Smooth muscle cell (in vitro differentiated cells): ENCODE results near the gene TAS2R19. TPM values are rescaled to one million over a fixed set of nuclear protein-coding genes. Genes with fewer than 3 reads are reported as not detected.
"Not testable (repeated sequence)": the region's sequence is repeated elsewhere in the genome, so short reads cannot be mapped to it uniquely, and the experiment has no call there.

Source experiments
- DNase-seq: peaks from one replicate; lab custom pipeline; 2025; ENCODE audit not compliant: unreplicated experiment; lab: John Stamatoyannopoulos, UW
- H2AFZ ChIP-seq: fragments of 200-600 bp; sonication (generic); 2 replicates; pipeline ENCODE4 v1.6.0; 2016; ENCODE audit warnings: antibody characterized with exemption, low read depth, mild to moderate bottlenecking
- H3F3A ChIP-seq: fragments of 200-600 bp; sonication (generic); 2 replicates; pipeline ENCODE4 v1.6.0; 2017; ENCODE audit warnings: antibody characterized with exemption, low read depth
- H3K27ac ChIP-seq: fragments of 200-600 bp; sonication (generic); 2 replicates; pipeline ENCODE4 v1.5.1; 2016; ENCODE audit warnings: low read depth, mild to moderate bottlenecking
- H3K27me3 ChIP-seq: fragments of 200-600 bp; sonication (generic); 2 replicates; pipeline ENCODE4 v1.6.1; 2016; ENCODE audit warnings: low read depth, mild to moderate bottlenecking
- H3K36me3 ChIP-seq: fragments of 200-600 bp; sonication (generic); 2 replicates; pipeline ENCODE4 v1.5.1; 2016; ENCODE audit warnings: low read depth
- H3K4me1 ChIP-seq: fragments of 200-600 bp; sonication (generic); 2 replicates; pipeline ENCODE4 v1.5.1; 2016; ENCODE audit warnings: low read depth
- H3K4me2 ChIP-seq: fragments of 200-600 bp; sonication (generic); 2 replicates; pipeline ENCODE4 v1.6.0; 2016; ENCODE audit warnings: mild to moderate bottlenecking
- H3K4me3 ChIP-seq: fragments of 200-600 bp; sonication (generic); 2 replicates; pipeline ENCODE4 v1.5.1; 2016; ENCODE audit warnings: mild to moderate bottlenecking
- H3K79me2 ChIP-seq: fragments of 200-600 bp; sonication (generic); 2 replicates; pipeline ENCODE4 v1.6.0; 2016; ENCODE audit warnings: low read depth, mild to moderate bottlenecking
- H3K9ac ChIP-seq: fragments of 200-600 bp; sonication (generic); 2 replicates; pipeline ENCODE4 v1.6.0; 2016; ENCODE audit warnings: low read depth
- H3K9me3 ChIP-seq: fragments of 200-600 bp; sonication (generic); replicated peaks from 2 replicates; pipeline ENCODE4 v1.5.1; 2016; ENCODE audit warnings: low read depth
- H4K20me1 ChIP-seq: fragments of 200-600 bp; sonication (generic); 2 replicates; pipeline ENCODE4 v1.6.0; 2016; ENCODE audit warnings: low read depth
- CTCF ChIP-seq: fragments of 200-600 bp; sonication (generic); IDR thresholded peaks from 2 replicates; pipeline ENCODE4 v1.5.1; 2017; ENCODE audit warnings: borderline replicate concordance, mild to moderate bottlenecking, antibody characterized with exemption; ENCODE audit not compliant: insufficient read depth, poor library complexity, severe bottlenecking
- WGBS: methylation state at CpG from one replicate; pipeline ENCODE4 v1.1.7; 2016; ENCODE audit warnings: low lambda C conversion rate; 5-methylcytosine and 5-hydroxymethylcytosine counted together
- polyA plus RNA-seq: library from polyadenylated mRNA; unstranded; fragments of >200 nt; fragmentation: Nextera tagmentation; extraction: Ambion mirVana; gene quantifications from 2 replicates; pipeline ENCODE4 v1.2.1, GENCODE V29; 2016
- total RNA-seq: library from RNA; depleted of rRNA; stranded (reverse); fragments of >200 nt; gene quantifications from 2 replicates; pipeline ENCODE4 v1.2.3, GENCODE V29; 2014

The TAS2R19 gene
- total and polyA plus RNA-seq, 2 experiments from 2014 or later: 0.26 to 3.8 TPM

- Histone ChIP-seq H3K27ac (no peak overlapping the region), H3K4me2 (no peak overlapping the region), H3K4me3 (no peak overlapping the region), H3K9ac (no peak overlapping the region), H3K79me2 (peaks cover 12% of the 10 kb centered on the region), H3K27me3 (no peaks in the 10 kb centered on the region), H3F3A (no peaks in the 10 kb centered on the region), H3K36me3 (no peaks in the 10 kb centered on the region), H3K9me3 (no peaks in the 10 kb centered on the region), H4K20me1 (peaks cover 11% of the 10 kb centered on the region), H3K4me1 (no peaks in the 10 kb centered on the region), H2AFZ (no peak overlapping the region)
- 75% methylated on average over 2 of the region's 2 CpGs for WGBS
- no peak for DNase-seq
- no peak for TF ChIP-seq CTCF
Observed at GRCh38 chr12:11067514-11067913, 45.1 kb upstream of the TAS2R19 start.

GRCh38 chr12:11062194-11062593 lies 39.8 kb upstream of the TAS2R19 start, which contains the start of gene TAS2R46:
Gene TAS2R46, minus strand, starts transcription at chr12:11062294. Its CDS starts 0 bp downstream, at chr12:11062294.
- H3K4me1 ChIP-seq, H3K4me2 ChIP-seq, H3K9ac ChIP-seq, H3K27me3 ChIP-seq, H3K27ac ChIP-seq, H3K36me3 ChIP-seq, H3F3A ChIP-seq, H2AFZ ChIP-seq, H3K4me3 ChIP-seq, DNase-seq, H3K9me3 ChIP-seq: not testable (repeated sequence)
- H3K79me2 ChIP-seq: peaks cover 22% of the 10 kb centered on the region
- H4K20me1 ChIP-seq: peaks cover 36% of the 10 kb centered on the region
- 97% methylated on average over 1 of the region's 1 CpG for WGBS

GRCh38 chr12:11059784-11060183 lies 37.4 kb upstream of the TAS2R19 start:
- H3K9ac ChIP-seq: no peak overlapping the region
- H3K79me2 ChIP-seq: peaks cover 29% of the 10 kb centered on the region
- H3F3A ChIP-seq: no peaks in the 10 kb centered on the region
- H3K4me2 ChIP-seq: no peak overlapping the region
- no peak for DNase-seq
- H3K27ac ChIP-seq: no peak overlapping the region
- H3K27me3 ChIP-seq: no peaks in the 10 kb centered on the region
- no peak overlapping the region for H3K4me3 ChIP-seq
- no peak overlapping the region for H2AFZ ChIP-seq
- TF ChIP-seq CTCF: no peak
- H4K20me1 ChIP-seq: peaks cover 36% of the 10 kb centered on the region
- no peaks in the 10 kb centered on the region for H3K4me1 ChIP-seq
- H3K36me3 ChIP-seq: no peaks in the 10 kb centered on the region
- H3K9me3 ChIP-seq: no peaks in the 10 kb centered on the region

GRCh38 chr12:11059041-11059440 lies 36.6 kb upstream of the TAS2R19 start:
- Histone ChIP-seq H4K20me1 (peaks cover 34% of the 10 kb centered on the region), H3K79me2 (peaks cover 32% of the 10 kb centered on the region), H3K9ac (no peak overlapping the region), H3K4me1 (no peaks in the 10 kb centered on the region), H3F3A (no peaks in the 10 kb centered on the region), H3K36me3 (no peaks in the 10 kb centered on the region), H2AFZ (no peak overlapping the region), H3K27me3 (no peaks in the 10 kb centered on the region), H3K27ac (no peak overlapping the region), H3K9me3 (no peaks in the 10 kb centered on the region), H3K4me3 (no peak overlapping the region), H3K4me2 (no peak overlapping the region)
- DNase-seq: no peak
- no peak for TF ChIP-seq CTCF
- 97% methylated on average over 3 of the region's 3 CpGs for WGBS
